Right ventricle myocardium inferior (tissue), 1 donor: Measurements from ENCODE around the gene INCENP. TPM values are rescaled to one million over a fixed set of nuclear protein-coding genes. Genes with fewer than 3 reads are reported as not detected.
"Not testable (repeated sequence)": the region's sequence is repeated elsewhere in the genome, so short reads cannot be mapped to it uniquely, and the experiment has no call there.

Source experiments
- ATAC-seq: fragments of 200-7000 bp; cut with Tn5 transposase; one replicate; pipeline ENCODE4 v1.9.1; 2020; ENCODE audit warnings: mild to moderate bottlenecking, moderate library complexity
- DNase-seq: peaks from one replicate; pipeline ENCODE4 v3.0.0; 2021; ENCODE audit errors: missing footprints
- intact Hi-C: fragments of 100-400 bp; cut with DNase I; formaldehyde crosslinking; loops from one replicate; pipeline ENCODE4 v1.11.0; 2022
- long read RNA-seq: library from polyadenylated mRNA; unstranded; transcript quantifications from one replicate; pipeline ENCODE4 v2.0.0, GENCODE V29; 2021
- total RNA-seq: library from RNA; stranded (reverse); fragmentation: NEBNext Ultra II Directional; extraction: Animal tissue kit (Norgen Biotek cat#: 25700); gene quantifications from one replicate; pipeline ENCODE4 v1.2.1, GENCODE V29; 2021
- donor health status: DM: no; HTN: yes; CAD: no; lungs with severe emphysema.

The INCENP gene
- 10.5 TPM for total RNA-seq
- long read RNA-seq, partial matches to known transcripts = 0 of 1 reads
- long read RNA-seq, other reads (novel, unspliced or antisense) = 1 of 1 reads

GRCh38 chr11:62123669-62124185, at the start of gene INCENP:
INCENP (plus strand) TSS chr11:62124011; CDS start chr11:62128162, 4,151 bp downstream.
- DNase-seq (peak; percentile 98), ATAC-seq (peak; percentile 99)
- intact Hi-C loops = no loop called here

- no peak for ATAC-seq
- DNase-seq = no peak
- intact Hi-C loops = no loop called here
These were observed 48.4 kb upstream of the INCENP start for GRCh38 chr11:62075438-62075837.

GRCh38 chr11:62077132-62077531, 46.7 kb upstream of the INCENP start:
- intact Hi-C loops = no loop called here
- ATAC-seq = no peak
- DNase-seq = no peak

- intact Hi-C loops = loop anchor here (1.0 to 2.0 kb wide), 4 partner anchors 135 to 289 kb away; partner anchors contain the start of genes FEN1 and TMEM258
- ATAC-seq = peak; percentile 74
- DNase-seq = peak; percentile 92
These were observed 42.2 kb upstream of the INCENP start for GRCh38 chr11:62081378-62082291.

GRCh38 chr11:62082292-62082657, 41.5 kb upstream of the INCENP start:
- no peak for DNase-seq
- intact Hi-C loops = loop anchor here (1.0 to 2.0 kb wide), 3 partner anchors 135 to 289 kb away; partner anchors contain the start of genes FEN1 and TMEM258
- no peak for ATAC-seq

- DNase-seq, ATAC-seq, intact Hi-C loops: not testable (repeated sequence)
These were observed 39.0 kb upstream of the INCENP start for GRCh38 chr11:62084801-62085200.

- ATAC-seq (no peak), DNase-seq (no peak)
- intact Hi-C loops = no loop called here
These were observed 36.1 kb upstream of the INCENP start for GRCh38 chr11:62087694-62088093.

- intact Hi-C loops = no loop called here
- DNase-seq (no peak), ATAC-seq (no peak)
These were observed 35.4 kb upstream of the INCENP start for GRCh38 chr11:62088331-62088933.

- intact Hi-C loops = no loop called here
- ATAC-seq (no peak), DNase-seq (no peak)
These were observed 20.7 kb upstream of the INCENP start for GRCh38 chr11:62103141-62103540.

GRCh38 chr11:62103986-62104385, 19.8 kb upstream of the INCENP start:
- ATAC-seq = no peak
- DNase-seq = no peak
- intact Hi-C loops = no loop called here

- ATAC-seq (peak; percentile 83), DNase-seq (no peak)
- intact Hi-C loops = loop anchor here (5.0 kb wide), 3 partner anchors 133 to 288 kb away; partner anchors contain the start of gene FADS1
These were observed 18.8 kb upstream of the INCENP start for GRCh38 chr11:62104816-62105653.

GRCh38 chr11:62105667-62106191, 18.1 kb upstream of the INCENP start:
- ATAC-seq = no peak
- intact Hi-C loops = loop anchor here (5.0 kb wide), 3 partner anchors 133 to 288 kb away; partner anchors contain the start of gene FADS1
- DNase-seq = no peak

- intact Hi-C loops = loop anchor here (2.0 to 5.0 kb wide), 5 partner anchors 136 to 355 kb away; partner anchors contain the start of genes FADS1, FEN1, MYRF and TMEM258
- ATAC-seq = peak; percentile 37
- no peak for DNase-seq
These were observed 15.6 kb upstream of the INCENP start for GRCh38 chr11:62108017-62108750.

GRCh38 chr11:62108971-62109404, 14.8 kb upstream of the INCENP start:
- intact Hi-C loops = loop anchor here (2.0 to 5.0 kb wide), 5 partner anchors 137 to 356 kb away; partner anchors contain the start of genes FADS1, FEN1, MYRF and TMEM258
- ATAC-seq = no peak

GRCh38 chr11:62115085-62115694, 8.6 kb upstream of the INCENP start:
- no peak for ATAC-seq
- DNase-seq = no peak
- intact Hi-C loops = no loop called here

More at GRCh38 chr11:62108971-62109404, 14.8 kb upstream of the INCENP start:
- no peak for DNase-seq

GRCh38 chr11:62116451-62116850, 7.4 kb upstream of the INCENP start:
- DNase-seq = no peak
- intact Hi-C loops = no loop called here
- ATAC-seq = no peak

- ATAC-seq (no peak), DNase-seq (no peak)
- intact Hi-C loops = no loop called here
These were observed 4.2 kb upstream of the INCENP start for GRCh38 chr11:62119569-62119968.
